Raji (cell line): ENCODE data around the gene SRSF9.

Source experiments
- POLR2A ChIP-seq: IDR thresholded peaks from 2 replicates; pipeline ENCODE4 v1.6.1; 2011; ENCODE audit warnings: low read depth, low read length, control low read depth; ENCODE audit not compliant: insufficient read depth

Gene SRSF9

DNA sequence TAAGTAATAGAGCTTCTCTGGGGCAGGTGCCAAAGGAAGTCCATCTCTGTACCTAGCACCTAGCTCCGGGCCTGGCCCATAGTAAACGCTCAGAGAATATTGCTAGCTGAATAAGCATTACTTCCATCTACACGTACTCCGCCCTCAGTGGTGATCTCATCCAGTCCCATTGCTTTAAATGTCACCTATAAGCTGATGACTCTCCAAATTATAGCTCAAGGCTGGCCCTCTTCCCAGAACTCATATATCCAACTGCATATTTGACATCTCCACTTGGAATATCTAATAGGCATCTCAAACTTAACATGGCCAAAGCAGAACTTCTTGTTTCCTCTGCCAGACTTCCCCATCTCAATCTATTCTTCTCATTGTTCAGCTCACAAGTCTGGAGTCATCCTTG is 19.5 kb upstream of the SRSF9 start:
- no peak for TF ChIP-seq POLR2A

DNA sequence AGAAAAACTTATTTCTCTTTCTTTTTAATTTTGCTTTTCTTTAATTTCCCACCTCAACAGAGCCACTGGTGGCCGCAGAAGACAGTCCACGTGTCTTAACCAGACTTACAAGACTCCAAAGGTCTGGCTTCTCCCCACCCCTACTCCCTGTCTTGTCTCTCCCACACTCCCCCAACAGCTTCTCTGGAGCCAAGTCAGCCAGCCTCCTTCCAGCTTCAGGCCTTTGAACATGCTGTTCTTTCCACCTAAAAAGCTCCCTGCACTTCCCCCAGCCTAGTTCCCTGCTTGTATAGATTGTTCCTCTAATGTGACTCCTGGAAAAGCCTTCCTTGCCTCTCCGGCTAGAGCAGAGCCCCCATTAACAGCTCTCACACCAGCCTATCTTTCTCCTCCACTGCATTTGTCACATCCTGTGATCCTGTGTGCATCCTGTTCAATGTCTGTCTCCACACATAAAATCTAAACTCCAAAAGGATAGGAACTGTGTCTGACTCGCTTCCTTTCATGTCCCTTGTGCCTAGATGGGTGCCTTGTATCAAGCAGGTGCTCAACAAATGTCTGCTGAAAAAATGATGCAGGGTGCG is 18.6 kb upstream of the SRSF9 start:
- no peak for TF ChIP-seq POLR2A

DNA sequence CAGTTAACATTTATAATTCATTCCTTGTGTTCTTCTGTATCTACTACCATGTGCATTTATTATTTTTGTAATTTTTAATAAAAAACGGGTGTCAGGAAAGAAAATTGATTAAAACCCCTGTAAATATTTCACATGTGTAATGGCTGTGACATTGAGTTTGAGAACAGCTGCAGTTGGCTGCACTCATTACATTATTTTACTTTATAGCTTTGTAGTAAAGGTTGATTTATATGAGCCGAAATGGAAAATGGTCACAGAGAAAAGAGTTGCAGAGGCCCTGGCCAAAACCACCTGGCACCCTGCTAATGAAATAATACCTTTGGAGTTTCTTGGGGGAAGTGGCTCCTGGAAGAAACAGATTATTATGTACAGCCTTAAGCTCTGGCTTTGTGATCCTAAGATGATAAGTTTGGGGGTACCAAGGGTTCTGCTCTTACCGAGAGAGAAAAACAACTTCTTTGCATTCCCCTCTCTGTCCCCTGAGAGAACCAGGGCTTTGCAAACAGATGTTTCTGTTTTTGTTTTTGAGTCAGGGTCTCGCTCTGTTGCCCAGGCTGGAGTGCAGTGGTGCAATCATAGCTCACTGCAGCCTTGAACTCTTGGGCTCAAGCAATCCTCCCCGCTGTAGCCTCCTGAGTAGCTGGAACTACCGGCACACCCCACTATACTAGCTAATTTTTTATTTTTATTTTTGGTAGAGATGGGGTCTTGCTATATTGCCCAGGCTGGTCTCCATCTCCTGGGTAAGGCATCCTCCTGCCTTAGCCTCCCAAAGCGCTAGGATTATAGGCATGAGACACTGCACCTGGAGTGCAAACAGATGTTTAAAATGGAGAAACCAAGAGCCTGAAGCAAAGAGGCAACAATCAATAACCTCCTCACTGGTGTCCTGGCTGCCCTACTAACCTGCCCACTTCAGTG is 16.7 kb upstream of the SRSF9 start:
- no peak for TF ChIP-seq POLR2A

DNA sequence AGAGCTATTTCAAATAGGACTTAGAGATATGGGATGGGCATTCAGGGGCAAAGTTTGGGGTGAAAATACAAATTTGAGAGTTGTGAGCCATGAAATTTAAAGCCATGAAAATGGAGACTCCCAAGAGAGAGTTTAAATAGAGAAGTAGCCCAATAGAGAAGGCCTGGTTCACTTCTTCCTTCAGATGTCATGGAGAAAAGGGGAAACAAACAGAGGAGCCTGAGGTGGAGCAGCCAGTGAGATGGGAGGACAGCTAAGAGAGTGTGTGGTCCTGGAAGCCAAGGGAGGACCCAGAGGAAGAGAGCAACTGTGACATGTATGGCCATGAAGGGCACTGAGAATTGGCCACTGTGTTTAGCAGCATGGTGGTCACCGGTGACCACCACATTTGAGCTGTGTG is 14.1 kb upstream of the SRSF9 start:
- TF ChIP-seq POLR2A = no peak

DNA sequence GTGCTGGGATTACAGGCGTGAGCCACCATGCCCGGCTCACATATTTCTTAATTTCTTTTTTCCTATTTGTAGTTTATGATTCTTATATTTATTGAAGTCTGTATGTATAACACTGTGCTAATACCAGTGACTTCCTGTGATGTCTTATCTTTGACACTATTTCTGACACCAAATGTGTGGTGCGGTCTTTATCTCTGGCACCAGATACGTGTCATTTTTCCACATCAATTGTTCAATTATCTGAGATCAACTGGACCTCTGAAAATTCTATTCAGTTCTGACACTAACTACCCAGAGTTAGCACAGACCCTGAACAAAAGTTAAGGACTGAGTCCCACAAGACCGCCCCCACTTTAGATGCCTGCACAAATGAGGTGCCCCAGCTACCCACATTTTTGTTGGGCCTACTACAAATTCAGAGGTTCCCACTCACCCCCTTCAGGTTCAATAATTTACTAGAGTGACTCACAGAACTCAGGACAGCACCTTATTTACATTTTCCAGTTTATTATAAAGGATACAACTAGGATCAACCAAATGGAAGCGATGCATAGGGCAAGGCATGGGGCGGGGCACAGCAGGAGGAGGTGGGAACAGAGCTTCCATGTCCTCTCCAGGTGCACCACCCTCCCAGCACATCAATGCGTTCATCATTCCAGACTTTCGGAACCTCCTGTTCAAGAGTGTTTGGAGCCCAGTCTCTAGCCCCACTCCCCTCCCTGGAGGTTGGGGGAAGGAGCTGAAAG is 11.6 kb upstream of the SRSF9 start:
- TF ChIP-seq POLR2A = no peak

DNA sequence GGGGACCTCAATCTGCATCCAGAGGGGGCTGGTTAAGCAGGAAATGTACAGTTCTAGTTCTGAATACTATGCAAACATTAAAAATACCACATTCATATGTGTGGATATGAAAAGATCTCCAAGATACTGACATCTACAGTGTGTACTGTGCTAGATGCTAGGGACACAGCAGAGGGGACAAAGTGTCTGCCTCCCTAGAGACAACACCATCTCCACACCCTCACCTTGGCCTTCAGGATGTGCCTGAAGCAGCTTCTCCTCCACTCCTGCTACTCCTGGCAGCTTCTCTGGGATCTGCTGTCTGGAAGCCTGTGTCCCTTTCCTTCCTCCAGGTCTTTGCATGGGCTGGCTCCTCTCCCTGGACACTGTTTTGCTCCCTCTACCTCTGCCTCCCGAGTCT is 10.7 kb upstream of the SRSF9 start:
- TF ChIP-seq POLR2A = no peak

DNA sequence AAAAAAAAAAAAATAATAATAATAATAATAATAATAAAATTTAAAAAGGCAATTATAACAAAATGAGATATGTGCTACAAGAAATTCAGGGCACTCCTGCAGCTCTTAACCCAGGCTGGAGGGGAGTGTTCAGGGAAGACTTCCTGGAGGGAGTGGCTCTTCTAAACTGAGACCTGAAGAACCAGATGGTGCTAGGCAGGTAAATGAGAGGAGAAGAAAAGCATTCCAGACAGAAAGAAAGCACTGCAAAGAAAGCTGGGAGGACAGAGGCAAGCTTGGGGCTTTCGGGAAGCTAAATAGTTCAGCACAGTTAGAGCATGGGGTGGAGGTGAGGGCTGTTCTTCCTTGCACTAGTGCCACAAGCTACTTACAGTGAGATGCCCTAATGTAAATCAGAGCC is 9.9 kb upstream of the SRSF9 start:
- TF ChIP-seq POLR2A = no peak

DNA sequence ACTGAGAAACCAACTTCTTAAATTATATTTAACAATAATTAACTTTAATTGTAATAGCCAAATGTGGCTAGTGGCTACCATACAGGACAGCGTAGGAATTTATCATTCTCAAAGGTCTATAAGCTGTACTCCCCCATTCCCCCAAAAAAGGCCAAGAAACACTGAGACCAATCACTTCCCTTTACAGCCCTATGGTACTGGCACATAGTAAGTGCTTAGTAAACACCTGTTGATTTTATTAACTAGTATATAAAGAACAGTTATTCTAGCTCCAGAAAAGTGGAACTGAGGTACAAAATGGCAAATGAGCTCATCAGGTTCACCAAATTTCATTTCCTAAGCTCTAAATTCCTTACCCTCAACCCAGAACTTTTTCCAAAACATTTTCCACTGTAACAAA is 6.1 kb upstream of the SRSF9 start:
- no peak for TF ChIP-seq POLR2A

DNA sequence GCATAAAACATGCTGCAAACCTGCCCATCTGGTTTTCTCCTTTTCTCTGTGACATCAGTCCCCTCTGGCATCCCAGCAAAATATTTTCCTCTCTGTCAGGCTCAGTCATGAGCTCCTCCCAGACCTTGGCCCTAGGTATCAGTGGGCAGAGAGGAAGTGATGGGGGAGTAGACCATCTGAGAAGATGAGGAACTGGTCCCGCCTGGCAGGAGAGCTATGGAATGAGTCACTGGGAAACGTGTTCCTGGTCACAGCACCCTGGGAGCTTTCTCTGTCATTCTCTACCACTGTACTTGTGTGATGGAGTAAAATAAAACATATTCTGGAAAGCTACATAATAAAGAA is 5.0 kb upstream of the SRSF9 start:
- no peak for TF ChIP-seq POLR2A

DNA sequence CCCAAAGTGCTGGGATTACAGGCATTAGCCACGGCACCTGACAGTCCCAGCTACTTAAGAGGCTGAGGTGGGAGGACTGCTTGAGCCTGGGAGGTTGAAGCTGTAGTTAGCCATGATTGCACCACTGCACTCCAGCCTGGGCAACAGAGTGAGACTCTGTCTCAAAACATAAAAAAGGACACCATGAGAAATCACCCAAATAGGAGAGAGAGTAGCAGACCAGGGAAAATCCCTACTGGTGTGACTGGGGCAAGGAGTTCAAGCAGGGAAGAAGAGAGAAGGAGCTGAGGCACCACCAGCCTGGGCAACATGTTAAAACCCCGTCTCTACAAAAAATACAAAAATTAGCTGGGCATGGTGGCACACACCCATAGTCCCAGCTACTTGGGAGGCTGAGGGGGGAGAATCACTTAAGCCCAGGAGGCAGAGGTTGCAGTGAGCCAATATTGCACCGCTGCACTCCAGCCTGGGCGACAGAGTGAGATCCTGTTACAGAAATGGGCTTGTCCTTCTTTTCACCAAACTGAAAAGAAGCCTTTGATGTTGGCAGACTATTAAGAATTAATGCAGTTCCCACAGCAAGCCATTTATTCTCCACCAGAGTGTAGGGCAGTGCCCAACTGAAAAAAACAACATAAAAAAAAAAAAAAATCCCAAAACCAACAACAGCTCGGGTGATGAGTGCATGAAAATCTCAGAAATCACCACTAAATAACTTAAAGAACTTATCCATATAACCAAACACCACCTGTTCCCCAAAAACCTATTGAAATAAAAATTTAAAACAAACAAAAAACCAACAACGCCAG is 4.5 kb upstream of the SRSF9 start:
- TF ChIP-seq POLR2A = no peak

DNA sequence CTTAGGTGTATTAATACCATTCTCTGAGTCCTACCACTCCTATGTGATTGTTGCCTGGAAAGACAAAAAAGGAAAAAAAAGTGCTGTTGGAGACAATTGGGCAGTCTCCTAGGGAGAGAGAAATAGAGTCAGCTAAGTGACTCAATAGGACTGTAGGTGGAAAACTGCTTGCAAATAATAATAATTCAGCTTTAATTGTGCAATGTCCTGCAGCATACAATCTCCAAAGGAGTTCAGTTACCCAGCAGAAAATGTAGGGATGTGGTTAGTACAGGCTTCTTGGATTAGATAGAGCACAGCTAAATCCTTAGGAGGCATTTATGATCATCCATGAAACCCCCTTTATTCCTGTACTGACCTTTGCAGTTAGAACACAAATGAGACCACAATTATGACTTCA is 3.0 kb upstream of the SRSF9 start:
- TF ChIP-seq POLR2A = no peak

DNA sequence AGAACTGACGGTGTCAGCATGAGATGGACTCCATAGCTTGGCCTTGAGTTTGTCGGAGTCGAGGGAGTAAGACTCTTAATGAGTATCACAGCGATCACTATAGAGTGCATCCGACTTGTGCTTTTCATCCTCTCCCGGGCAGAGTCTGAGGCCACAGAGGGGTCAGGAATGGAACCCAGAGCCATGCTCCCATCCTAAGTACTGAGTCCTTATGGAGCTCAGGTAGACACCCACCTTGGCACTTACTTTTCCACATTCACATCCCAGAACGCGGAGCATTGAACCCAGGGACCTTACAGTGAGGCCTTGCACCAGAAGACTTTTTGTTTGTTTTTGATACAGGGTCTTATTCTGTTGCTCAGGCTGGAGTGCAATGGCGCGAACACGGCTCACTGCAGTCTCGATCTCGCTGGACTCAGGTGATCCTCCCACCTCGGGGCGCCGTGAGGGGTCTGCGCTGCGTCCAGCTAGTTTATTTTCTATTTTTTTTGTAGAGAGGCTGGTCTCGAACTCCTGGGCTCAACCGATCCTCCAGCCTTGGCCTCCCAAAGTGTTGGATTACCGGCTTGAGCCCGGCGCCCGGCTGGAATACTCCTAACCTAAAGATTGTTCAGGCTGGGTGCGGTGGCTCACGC is 719 bp upstream of the SRSF9 start:
- TF ChIP-seq POLR2A = no peak

DNA sequence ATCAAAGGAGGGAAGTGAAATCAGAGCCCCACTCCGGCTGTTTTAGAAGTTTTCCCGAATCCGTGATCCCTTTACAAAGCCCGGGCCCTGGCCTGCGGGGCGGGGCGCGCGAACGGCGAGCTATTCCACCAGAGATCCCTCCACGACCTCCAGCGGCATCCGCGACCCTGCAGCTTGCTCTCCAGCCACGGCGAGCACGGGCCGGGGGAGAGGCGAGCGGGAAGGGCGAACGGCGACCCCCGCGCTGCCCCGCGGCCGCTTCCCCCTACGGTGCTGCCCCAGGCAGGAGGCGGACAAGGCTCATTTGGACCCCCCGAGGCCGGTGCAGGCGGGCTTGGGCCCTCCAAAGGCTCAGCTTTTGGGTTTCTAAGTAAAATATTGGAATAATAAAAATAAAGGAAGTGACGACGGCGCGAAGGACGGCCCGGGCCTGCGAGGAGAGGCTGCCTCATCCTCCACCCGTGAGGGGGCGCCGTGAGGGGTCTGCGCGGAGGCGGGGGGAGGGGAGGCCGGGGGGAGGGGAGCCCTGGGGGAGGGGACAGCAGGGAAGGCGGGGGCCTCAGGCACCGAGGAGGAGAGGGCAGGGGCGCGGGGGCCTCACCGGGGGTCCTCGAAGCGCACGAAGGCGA is 613 bp downstream of the SRSF9 start:
- no peak for TF ChIP-seq POLR2A

DNA sequence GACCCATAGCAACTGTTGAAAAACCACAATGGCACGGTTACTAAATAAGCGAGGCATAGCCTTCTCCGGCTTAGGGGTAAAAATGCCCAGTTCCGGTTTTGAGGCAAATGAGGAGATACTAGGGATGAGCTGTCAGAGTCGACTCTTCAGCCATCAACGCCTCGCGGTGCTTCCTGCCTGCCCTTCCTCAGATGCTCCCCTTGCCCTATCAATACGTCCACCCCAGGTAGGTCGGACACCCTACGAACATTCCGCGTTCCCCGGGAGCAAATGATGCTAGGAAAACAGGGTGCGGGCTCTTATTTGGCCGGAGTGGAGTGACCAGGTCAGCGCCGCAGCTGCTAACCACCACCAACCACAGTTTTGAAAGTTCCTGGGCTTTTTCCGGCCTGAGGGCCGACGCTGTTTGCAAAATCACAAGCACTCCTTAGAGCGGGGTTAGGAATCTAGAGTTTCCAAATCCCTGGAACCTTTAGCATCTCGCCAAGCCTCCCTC is 1.2 kb downstream of the SRSF9 start:
- no peak for TF ChIP-seq POLR2A

DNA sequence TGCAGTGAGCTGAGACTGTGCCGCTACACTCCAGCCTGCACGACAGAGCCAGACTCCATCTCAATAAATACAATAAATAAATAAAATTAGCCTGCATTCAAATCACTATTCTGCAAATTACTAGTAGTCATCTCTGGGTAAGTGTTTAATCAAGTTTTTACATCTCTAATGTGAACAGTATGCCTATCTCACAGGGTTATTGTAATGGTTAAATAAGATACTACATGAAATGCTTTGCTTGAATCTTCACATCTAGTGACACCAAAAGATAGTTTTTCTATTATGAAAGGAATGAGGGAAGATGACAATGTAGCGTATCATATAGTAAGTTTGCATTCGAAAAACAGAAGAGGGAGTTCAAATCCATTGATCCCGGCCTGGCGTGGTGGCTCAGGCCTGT is 2.1 kb downstream of the SRSF9 start:
- TF ChIP-seq POLR2A = no peak
